Measurements from ENCODE around the gene KDM6A. TPM values are rescaled to one million over a fixed set of nuclear protein-coding genes. Genes with fewer than 3 reads are reported as not detected.
"Not testable (repeated sequence)": the region's sequence is repeated elsewhere in the genome, so short reads cannot be mapped to it uniquely, and the experiment has no call there.

KDM6A gene
- total RNA-seq, 2 donors from 2014 or later = 53.9 to 60.7 TPM

DNA sequence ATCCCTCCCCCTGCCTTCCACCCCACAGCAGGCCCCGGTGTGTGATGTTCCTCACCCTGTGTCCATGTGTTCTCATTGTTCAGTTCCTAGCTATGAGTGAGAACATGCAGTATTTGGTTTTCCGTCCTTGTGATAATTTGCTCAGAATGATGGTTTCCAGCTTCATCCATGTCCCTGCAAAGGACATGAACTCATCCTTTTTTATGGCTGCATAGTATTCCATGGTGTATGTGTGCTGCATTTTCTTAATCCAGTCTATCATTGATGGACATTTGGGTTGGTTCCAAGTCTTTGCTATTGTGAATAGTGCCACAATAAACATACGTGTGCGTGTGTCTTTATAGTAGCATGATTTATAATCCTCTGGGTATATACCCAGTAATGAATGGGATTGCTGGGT is 200.0 kb downstream of the KDM6A start:
- not testable (repeated sequence) for DNase-seq; H3K27ac Mint-ChIP-seq; ATAC-seq; H3K36me3 Mint-ChIP-seq (ENCODE audit: low read depth); H3K27me3 Mint-ChIP-seq; H3K9me3 ChIP-seq (ENCODE audit: control insufficient read depth, low read length, poor library complexity, severe bottlenecking); H3K4me3 Mint-ChIP-seq
- H3K4me1 Mint-ChIP-seq = peaks cover 26% of the 10 kb centered on the region

DNA sequence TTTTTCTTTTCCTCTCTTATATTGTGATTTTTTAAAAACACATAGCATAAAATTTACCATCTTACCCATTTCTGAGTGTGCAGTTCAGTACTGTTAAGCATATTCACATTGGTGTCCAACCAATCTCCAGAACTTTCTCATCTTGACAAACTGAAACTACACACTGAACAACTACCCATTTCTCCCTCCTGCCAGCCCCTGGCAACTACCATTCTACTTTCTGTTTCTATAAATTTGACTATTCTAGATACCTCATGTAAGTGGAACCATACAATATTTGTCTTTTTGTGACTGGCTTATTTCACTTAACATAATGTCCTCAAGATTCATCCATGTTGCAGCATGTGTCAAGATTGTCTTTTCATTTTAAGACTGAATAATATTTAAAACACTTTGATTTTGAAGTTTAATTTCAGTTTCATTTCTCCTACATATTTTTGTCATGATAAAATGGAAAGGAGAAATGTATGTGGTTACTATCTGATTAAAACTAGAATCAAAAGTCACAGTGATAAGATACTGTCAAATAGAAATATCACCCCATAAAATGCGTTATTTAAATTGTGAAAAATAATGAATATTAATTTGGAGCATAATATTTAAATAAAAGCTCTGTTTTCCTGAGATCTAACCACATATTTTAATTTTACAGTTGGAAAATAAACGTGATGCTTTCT is 204.9 kb downstream of the KDM6A start:
- no peaks in the 10 kb centered on the region for H3K9me3 ChIP-seq (ENCODE audit: control insufficient read depth, low read length, poor library complexity, severe bottlenecking)
- Mint-ChIP-seq H3K4me3 (peak overlapping the region; percentile 62), H3K27ac (no peak overlapping the region), H3K27me3 (no peaks in the 10 kb centered on the region), H3K4me1 (peaks cover 12% of the 10 kb centered on the region), H3K36me3 (ENCODE audit: low read depth) (no peaks in the 10 kb centered on the region)
- ATAC-seq = no peak
- DNase-seq = no peak

DNA sequence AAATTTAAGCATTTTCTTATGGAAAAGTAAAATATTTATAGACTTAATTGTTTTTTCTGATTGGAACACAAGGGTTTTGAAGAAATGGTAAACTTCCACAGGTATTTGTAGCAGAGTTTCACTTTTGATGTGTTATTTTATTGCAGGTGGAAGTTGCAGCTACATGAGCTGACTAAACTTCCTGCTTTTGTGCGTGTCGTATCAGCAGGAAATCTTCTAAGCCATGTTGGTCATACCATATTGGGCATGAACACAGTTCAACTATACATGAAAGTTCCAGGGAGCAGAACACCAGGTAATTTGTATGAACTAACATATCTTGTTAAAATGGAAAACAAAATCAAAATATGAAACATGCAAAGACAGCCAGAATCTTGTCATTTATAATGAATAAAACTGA is 210.3 kb downstream of the KDM6A start:
- H3K4me1 Mint-ChIP-seq = no peaks in the 10 kb centered on the region
- no peaks in the 10 kb centered on the region for H3K9me3 ChIP-seq (ENCODE audit: control insufficient read depth, low read length, poor library complexity, severe bottlenecking)
- ATAC-seq (no peak), DNase-seq (no peak)
- no peak overlapping the region for H3K27ac Mint-ChIP-seq
- no peaks in the 10 kb centered on the region for H3K27me3 Mint-ChIP-seq
- no peak overlapping the region for H3K4me3 Mint-ChIP-seq
- H3K36me3 Mint-ChIP-seq (ENCODE audit: low read depth) = no peaks in the 10 kb centered on the region

DNA sequence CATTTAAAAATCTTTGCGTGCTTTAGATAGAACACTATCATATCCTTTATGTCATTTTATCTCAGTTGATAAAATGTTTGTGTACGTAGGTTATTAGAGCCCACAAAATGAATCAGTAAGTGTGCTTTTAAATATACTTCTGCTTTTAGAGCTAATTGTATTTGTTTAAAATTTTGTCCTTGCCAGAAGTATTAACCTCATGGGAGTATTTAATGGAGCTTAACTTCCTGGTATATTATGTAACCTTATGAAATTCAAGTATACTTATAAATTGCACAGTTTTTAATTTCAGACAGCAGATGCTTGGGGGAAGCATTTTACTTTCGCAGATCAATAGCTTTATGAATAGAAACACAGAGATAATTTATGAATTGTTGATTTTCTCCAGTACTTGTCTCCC is 237.5 kb downstream of the KDM6A start:
- no peaks in the 10 kb centered on the region for H3K9me3 ChIP-seq (ENCODE audit: control insufficient read depth, low read length, poor library complexity, severe bottlenecking)
- ATAC-seq (no peak), DNase-seq (no peak)
- Mint-ChIP-seq H3K27me3 (no peaks in the 10 kb centered on the region), H3K36me3 (ENCODE audit: low read depth) (peaks cover 4% of the 10 kb centered on the region), H3K27ac (no peak overlapping the region), H3K4me1 (no peaks in the 10 kb centered on the region), H3K4me3 (no peak overlapping the region)

DNA sequence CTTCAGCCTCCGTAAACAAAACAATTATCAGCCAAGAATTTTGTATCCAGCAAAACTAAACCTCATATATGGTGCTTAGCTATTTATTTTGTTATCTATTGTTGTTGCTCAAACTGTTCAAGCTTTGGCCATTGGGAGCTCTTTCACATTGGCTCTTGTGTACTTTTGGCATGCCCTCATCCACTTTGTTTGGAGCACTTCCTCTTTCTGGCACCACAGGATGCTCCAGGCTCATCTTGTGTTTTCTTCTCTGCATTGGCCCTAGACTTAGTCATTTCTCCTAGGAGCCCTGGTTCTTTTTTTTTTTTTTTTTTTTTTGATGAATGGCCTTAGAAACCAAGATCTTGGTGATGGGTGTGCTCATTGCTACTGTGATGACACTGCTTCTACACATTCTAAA is 253.2 kb downstream of the KDM6A start:
- H3K9me3 ChIP-seq (ENCODE audit: control insufficient read depth, low read length, poor library complexity, severe bottlenecking) = no peaks in the 10 kb centered on the region
- Mint-ChIP-seq H3K4me1 (no peaks in the 10 kb centered on the region), H3K27ac (no peak overlapping the region), H3K4me3 (no peak overlapping the region), H3K36me3 (ENCODE audit: low read depth) (no peaks in the 10 kb centered on the region), H3K27me3 (no peaks in the 10 kb centered on the region)
- DNase-seq (no peak), ATAC-seq (no peak)

DNA sequence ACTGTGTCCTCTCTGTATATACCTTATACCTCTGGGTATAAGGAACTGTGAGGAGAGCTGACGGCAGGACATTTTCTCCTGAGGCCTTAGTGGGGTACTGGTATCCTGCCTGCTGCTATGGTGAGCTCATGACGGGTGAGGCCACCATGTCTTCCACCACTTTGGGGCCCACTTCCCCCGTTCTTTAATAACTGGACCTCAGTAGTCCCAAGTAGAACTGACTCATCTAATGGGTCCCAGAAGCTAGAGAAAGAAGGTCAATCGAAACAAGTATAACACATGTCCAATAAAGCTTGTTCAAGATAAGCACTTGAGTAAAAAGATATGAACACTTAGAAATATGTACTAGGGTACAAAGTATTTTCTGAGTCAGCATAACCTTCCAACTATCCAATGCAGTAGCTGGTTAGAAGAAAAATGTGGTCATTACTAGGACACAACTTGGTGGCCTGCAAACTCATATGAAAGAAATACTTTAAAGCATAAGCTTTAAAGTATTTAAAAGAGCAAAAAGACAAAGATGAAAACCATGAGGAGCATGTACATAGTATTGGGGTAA is 256.0 kb downstream of the KDM6A start:
- Mint-ChIP-seq H3K27ac (no peak overlapping the region), H3K36me3 (ENCODE audit: low read depth) (no peaks in the 10 kb centered on the region), H3K4me1 (no peaks in the 10 kb centered on the region), H3K27me3 (no peaks in the 10 kb centered on the region), H3K4me3 (no peak overlapping the region)
- ATAC-seq (no peak), DNase-seq (no peak)
- no peaks in the 10 kb centered on the region for H3K9me3 ChIP-seq (ENCODE audit: control insufficient read depth, low read length, poor library complexity, severe bottlenecking)

DNA sequence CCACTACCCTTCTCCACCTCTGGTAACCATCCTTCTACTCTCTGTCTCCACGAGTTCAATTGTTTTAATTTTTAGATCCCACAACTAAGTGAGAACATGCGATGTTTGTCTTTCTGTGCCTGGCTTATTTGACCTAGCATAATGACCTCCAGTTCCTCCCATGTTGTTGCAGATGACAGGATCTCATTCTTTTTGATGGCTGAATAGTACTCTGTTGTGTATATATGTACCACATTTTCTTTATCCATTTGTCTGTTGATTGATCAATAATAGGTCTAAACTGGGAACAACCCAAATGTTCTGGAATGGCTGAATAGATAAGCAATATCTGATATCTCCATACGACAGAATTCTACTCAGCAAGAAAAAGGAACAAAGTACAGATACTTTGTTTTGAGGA is 260.5 kb downstream of the KDM6A start:
- Mint-ChIP-seq H3K36me3 (ENCODE audit: low read depth) (no peaks in the 10 kb centered on the region), H3K27me3 (no peaks in the 10 kb centered on the region), H3K27ac (no peak overlapping the region), H3K4me3 (no peak overlapping the region), H3K4me1 (no peaks in the 10 kb centered on the region)
- ATAC-seq (no peak), DNase-seq (no peak)
- no peaks in the 10 kb centered on the region for H3K9me3 ChIP-seq (ENCODE audit: control insufficient read depth, low read length, poor library complexity, severe bottlenecking)

DNA sequence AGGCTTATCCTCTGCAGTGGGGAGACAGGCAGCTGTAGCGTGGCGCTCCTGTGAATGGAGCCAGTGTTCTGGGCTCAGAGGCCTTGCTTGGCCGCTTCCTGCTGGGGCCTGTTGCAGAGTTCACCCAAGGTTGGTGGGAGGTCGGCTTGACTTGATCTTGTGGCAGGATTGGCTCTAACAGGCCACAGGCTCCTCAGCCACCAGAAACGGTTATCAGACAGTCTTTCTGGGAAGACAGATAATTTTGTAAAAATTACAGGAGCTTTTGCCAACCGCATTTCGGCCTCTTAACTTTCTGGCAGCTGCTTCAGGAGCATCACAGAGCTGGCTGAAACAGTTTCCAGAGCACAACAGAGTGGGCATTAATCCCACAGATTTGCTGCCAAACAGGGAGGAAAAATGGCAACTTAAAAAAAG is 261.3 kb downstream of the KDM6A start:
- no peaks in the 10 kb centered on the region for H3K27me3 Mint-ChIP-seq
- DNase-seq (no peak), ATAC-seq (no peak)

DNA sequence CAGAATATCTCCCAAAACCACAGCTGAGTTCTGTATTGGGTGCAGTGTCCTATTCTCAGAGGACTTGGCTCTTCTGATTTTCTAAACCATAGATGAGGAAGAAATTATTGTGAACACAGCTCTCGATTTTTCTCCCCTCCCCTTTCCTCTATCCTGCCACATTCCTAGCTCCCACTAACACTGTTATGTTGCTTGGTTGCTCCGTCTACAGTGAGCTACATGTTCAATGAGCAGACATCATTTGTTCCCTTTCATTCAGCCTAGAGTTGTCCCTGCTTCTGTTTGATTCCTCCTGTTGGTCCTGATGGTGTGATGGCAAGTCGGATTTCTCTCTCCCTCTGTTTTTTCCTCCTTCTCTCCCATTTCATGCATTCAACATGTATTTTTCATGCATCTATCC is 261.8 kb downstream of the KDM6A start:
- Mint-ChIP-seq H3K4me3 (no peak overlapping the region), H3K27me3 (no peaks in the 10 kb centered on the region)
- no peak for DNase-seq

More for the DNA sequence above, 261.3 kb downstream of the KDM6A start:
- Mint-ChIP-seq H3K27ac (no peak overlapping the region), H3K36me3 (ENCODE audit: low read depth) (no peaks in the 10 kb centered on the region), H3K4me3 (no peak overlapping the region), H3K4me1 (no peaks in the 10 kb centered on the region)
- no peaks in the 10 kb centered on the region for H3K9me3 ChIP-seq (ENCODE audit: control insufficient read depth, low read length, poor library complexity, severe bottlenecking)

DNA sequence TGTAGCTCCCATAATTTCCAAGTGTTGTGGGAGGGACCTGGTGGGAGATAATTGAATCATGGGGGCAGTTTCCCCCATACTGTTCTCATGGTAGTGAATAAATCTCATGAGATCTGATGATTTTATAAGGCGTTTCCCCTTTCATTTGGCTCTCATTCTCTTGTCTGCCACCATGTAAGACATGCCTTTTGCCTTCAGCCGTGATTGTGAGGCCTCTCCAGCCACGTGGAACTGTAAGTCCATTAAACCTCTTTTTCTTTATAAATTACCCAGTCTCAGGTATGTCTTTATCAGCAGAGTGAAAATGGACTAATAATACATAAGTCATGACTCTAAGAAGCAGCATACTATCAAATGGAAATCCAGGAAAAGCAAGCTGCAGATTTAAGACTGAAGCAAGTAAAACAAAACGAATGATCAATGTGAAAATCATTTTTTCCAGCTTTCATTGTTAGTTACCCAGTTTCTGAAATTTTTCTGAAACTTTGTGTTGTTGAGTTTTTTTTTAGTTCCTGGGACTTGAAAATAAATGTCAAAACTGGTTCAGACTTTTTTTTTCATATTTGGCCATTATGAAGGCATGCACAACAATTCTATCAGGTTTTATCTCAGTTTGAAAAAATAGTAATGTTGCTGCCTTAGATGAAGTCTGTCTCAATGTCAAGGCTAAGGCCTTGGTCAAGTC is 262.5 kb downstream of the KDM6A start:
- not testable (repeated sequence) for ATAC-seq; H3K4me3 Mint-ChIP-seq; DNase-seq; H3K36me3 Mint-ChIP-seq (ENCODE audit: low read depth); H3K9me3 ChIP-seq (ENCODE audit: control insufficient read depth, low read length, poor library complexity, severe bottlenecking); H3K4me1 Mint-ChIP-seq; H3K27ac Mint-ChIP-seq; H3K27me3 Mint-ChIP-seq

More for the DNA sequence above, 261.8 kb downstream of the KDM6A start:
- Mint-ChIP-seq H3K4me1 (no peaks in the 10 kb centered on the region), H3K36me3 (ENCODE audit: low read depth) (peaks cover 2% of the 10 kb centered on the region), H3K27ac (no peak overlapping the region)
- ATAC-seq = no peak
- no peaks in the 10 kb centered on the region for H3K9me3 ChIP-seq (ENCODE audit: control insufficient read depth, low read length, poor library complexity, severe bottlenecking)

DNA sequence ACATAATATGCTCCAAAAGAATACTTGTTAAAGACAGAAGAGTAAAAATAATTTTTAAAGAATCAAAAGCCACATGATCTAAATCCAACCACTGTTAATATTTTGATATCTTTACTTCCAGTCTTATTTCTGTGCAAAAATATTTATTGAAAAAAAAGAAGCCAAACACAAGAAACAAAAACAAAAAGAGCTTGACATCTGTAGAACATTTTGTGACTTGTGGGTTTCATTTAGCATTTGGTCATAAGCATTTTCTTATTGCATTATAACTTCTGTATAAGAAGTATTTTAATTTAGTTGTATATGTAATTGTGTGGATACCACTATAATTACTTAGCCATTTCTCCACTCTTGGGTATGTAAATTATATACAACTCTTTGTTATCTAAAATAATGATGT is 264.5 kb downstream of the KDM6A start:
- Mint-ChIP-seq H3K36me3 (ENCODE audit: low read depth) (peaks cover 2% of the 10 kb centered on the region), H3K27me3 (no peaks in the 10 kb centered on the region), H3K27ac (no peak overlapping the region), H3K4me3 (no peak overlapping the region), H3K4me1 (no peaks in the 10 kb centered on the region)
- DNase-seq (no peak), ATAC-seq (no peak)
- no peaks in the 10 kb centered on the region for H3K9me3 ChIP-seq (ENCODE audit: control insufficient read depth, low read length, poor library complexity, severe bottlenecking)

DNA sequence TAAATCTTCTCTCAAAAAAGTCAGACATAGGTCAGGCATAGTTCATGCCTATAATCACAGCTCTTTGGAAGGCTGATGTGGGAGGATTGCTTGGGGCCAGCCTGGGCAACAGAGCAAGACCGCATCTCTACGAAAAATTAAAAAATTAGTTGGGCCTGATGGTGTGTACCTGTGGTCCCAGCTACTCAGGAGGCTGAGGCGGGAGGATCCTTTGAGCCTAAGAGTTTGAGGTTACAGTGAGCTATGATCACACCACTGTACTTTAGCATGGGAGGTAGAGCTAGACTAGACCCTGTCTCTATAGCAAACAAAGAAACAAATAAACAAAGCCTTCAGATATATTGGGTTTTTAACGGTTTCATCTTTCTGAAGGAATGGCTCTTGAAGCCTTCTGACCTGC is 265.5 kb downstream of the KDM6A start:
- Mint-ChIP-seq H3K27ac (no peak overlapping the region), H3K4me1 (no peaks in the 10 kb centered on the region)

DNA sequence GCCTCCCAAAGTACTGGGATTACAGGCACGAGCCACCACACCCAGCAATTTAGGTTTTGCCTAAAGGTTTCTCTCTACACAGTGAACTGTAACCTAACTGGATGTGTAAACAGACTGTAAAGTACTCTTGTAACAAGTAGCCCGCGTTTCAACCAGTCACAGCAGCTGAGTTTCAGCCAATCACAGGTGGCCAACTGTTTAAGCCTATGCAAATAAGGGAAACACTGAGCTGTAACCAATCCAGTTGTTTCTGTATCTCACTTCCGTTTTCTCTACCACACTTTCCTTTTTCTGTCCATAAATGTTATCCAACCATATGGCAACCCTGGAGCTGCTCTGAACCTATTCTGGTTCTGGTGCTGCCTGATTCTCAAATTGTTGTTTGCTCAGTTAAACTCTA is 267.8 kb downstream of the KDM6A start:
- Mint-ChIP-seq H3K36me3 (ENCODE audit: low read depth) (peaks cover 2% of the 10 kb centered on the region), H3K4me3 (no peak overlapping the region)

More for the DNA sequence above, 265.5 kb downstream of the KDM6A start:
- H3K9me3 ChIP-seq (ENCODE audit: control insufficient read depth, low read length, poor library complexity, severe bottlenecking) = no peaks in the 10 kb centered on the region
- no peak overlapping the region for H3K4me3 Mint-ChIP-seq
- peaks cover 2% of the 10 kb centered on the region for H3K36me3 Mint-ChIP-seq (ENCODE audit: low read depth)
- DNase-seq (no peak), ATAC-seq (no peak)
- no peaks in the 10 kb centered on the region for H3K27me3 Mint-ChIP-seq

DNA sequence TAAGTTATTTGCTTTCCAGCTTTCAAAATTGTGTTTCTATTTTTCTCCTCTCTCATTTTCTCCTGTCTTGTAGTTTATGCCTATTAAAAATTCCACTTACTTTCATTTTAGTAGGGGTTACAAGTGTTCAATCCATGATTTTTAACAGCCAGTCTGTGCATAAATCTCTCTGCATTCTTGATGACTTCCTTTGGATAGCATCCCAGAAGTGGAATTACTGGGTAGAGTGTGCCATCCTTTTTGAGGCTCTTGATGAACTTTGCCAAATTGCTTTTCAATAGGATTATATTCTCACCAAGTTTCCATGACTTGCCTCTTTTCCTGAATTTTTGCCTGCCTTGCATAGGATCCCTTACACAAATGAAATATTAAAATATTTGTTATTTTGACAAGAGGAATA is 269.2 kb downstream of the KDM6A start:
- Mint-ChIP-seq H3K27ac (no peak overlapping the region), H3K27me3 (no peaks in the 10 kb centered on the region), H3K36me3 (ENCODE audit: low read depth) (peaks cover 2% of the 10 kb centered on the region), H3K4me1 (no peaks in the 10 kb centered on the region), H3K4me3 (no peak overlapping the region)
- no peaks in the 10 kb centered on the region for H3K9me3 ChIP-seq (ENCODE audit: control insufficient read depth, low read length, poor library complexity, severe bottlenecking)
- no peak for DNase-seq
- no peak for ATAC-seq

More for the DNA sequence above, 267.8 kb downstream of the KDM6A start:
- H3K27me3 Mint-ChIP-seq = no peaks in the 10 kb centered on the region
- H3K4me1 Mint-ChIP-seq = no peaks in the 10 kb centered on the region
- no peaks in the 10 kb centered on the region for H3K9me3 ChIP-seq (ENCODE audit: control insufficient read depth, low read length, poor library complexity, severe bottlenecking)
- no peak overlapping the region for H3K27ac Mint-ChIP-seq
- DNase-seq = no peak
- ATAC-seq = no peak
